Testis (tissue), 3 donors: ENCODE results near the gene CLCN4. TPM values are rescaled to one million over a fixed set of nuclear protein-coding genes. Genes with fewer than 3 reads are reported as not detected.

ENCODE experiments used
- DNase-seq: peaks from one replicate; pipeline ENCODE4 v3.0.0-alpha.2; 2019
- H3K27ac ChIP-seq, 2 donors: fragments of 200-600 bp; sonication (generic); one replicate each; pipeline ENCODE4 v1.5.1; 2019
- H3K27me3 ChIP-seq: fragments of 200-600 bp; sonication (generic); one replicate; pipeline ENCODE4 v1.5.1; 2019
- H3K36me3 ChIP-seq: fragments of 200-600 bp; sonication (generic); one replicate; pipeline ENCODE4 v1.5.1; 2017; ENCODE audit warnings: low read depth; ENCODE audit errors: missing control alignments
- H3K4me1 ChIP-seq: fragments of 200-600 bp; sonication (generic); one replicate; pipeline ENCODE4 v1.5.1; 2019
- H3K4me3 ChIP-seq, 2 donors: fragments of 200-600 bp; sonication (generic); one replicate each; pipeline ENCODE4 v1.5.1; 2017 to 2019
- H3K9me3 ChIP-seq: fragments of 200-600 bp; sonication (generic); one replicate; pipeline ENCODE4 v1.5.1; 2017
- CTCF ChIP-seq, 3 experiments: fragments of 450-650 bp in 2 of 3; fragments of 200-600 bp in 1 of 3; sonication (generic) in 1 of 3; IDR thresholded peaks; one replicate each; pipeline ENCODE4 v1.5.1; 2016 to 2019; ENCODE audit warnings: antibody characterized with exemption in 3 of 3, mild to moderate bottlenecking in 2 of 3, moderate library complexity in 1 of 3
- POLR2A ChIP-seq: fragments of 450-650 bp; IDR thresholded peaks from one replicate; pipeline ENCODE4 v1.6.1; 2017; ENCODE audit warnings: antibody characterized with exemption, mild to moderate bottlenecking, moderate library complexity
- WGBS, 2 donors: methylation state at CpG; one replicate each; pipeline ENCODE4 v1.1.5; 2018; 5-methylcytosine and 5-hydroxymethylcytosine counted together
- intact Hi-C: fragments of 100-400 bp; cut with DNase I; formaldehyde crosslinking; loops from one replicate; pipeline ENCODE4 v1.15.1; 2023; ENCODE audit warnings: low total_unique reads
- polyA plus RNA-seq: library from polyadenylated mRNA; stranded (reverse); fragments of 350-450 nt; fragmentation: Illumina TruSeq; extraction: RNeasy Lipid Tissue Mini Kit (QIAGEN cat#74804); gene quantifications from one replicate; pipeline ENCODE4 v1.2.3, GENCODE V29; 2014; ENCODE audit warnings: low read depth, low replicate concordance; ENCODE audit not compliant: insufficient read depth
- total RNA-seq, 2 donors: library from RNA; depleted of rRNA; stranded (reverse); fragments of >200 nt; gene quantifications; one replicate each; pipeline ENCODE4 v1.2.3, GENCODE V29; 2016

The CLCN4 gene
- total and polyA plus RNA-seq, 3 donors from 2014 or later: 5.1 to 11.6 (median 5.4) TPM

- TF ChIP-seq CTCF (IDR thresholded peaks at IDR 0.05): no peak
- no peak for TF ChIP-seq POLR2A
- Histone ChIP-seq H3K4me3 (no peak overlapping the region), H3K9me3 (no peaks in the 10 kb centered on the region), H3K27me3 (no peaks in the 10 kb centered on the region), H3K4me1 (no peaks in the 10 kb centered on the region), H3K36me3 (no peaks in the 10 kb centered on the region), H3K27ac (no peak overlapping the region)
- DNase-seq: no peak
- intact Hi-C loops: no loop called here
- WGBS, 2 donors: 74% methylated on average over 17 of the region's 17 CpGs; no CpG with 5 or more reads in 1 of the 2 donors
These were observed 9.5 kb downstream of the CLCN4 start for GRCh38 chrX:10166248-10166716.

- Histone ChIP-seq H3K27ac (no peak overlapping the region), H3K4me3 (no peak overlapping the region), H3K9me3 (no peaks in the 10 kb centered on the region), H3K4me1 (no peaks in the 10 kb centered on the region), H3K36me3 (no peaks in the 10 kb centered on the region), H3K27me3 (no peaks in the 10 kb centered on the region)
- intact Hi-C loops: no loop called here
- TF ChIP-seq CTCF (IDR thresholded peaks at IDR 0.05): no peak
- TF ChIP-seq POLR2A: no peak
- no peak for DNase-seq
- WGBS, 2 donors: 45 to 68% methylated on average over 7 of the region's 8 CpGs
These were observed 10.0 kb downstream of the CLCN4 start for GRCh38 chrX:10166731-10167151.

GRCh38 chrX:10167573-10167972 is 10.8 kb downstream of the CLCN4 start:
- no peaks in the 10 kb centered on the region for H3K27me3 ChIP-seq
- TF ChIP-seq CTCF (IDR thresholded peaks at IDR 0.05) (no peak), POLR2A (no peak)
- H3K27ac ChIP-seq: no peak overlapping the region
- H3K36me3 ChIP-seq: no peaks in the 10 kb centered on the region
- no peaks in the 10 kb centered on the region for H3K4me1 ChIP-seq
- no peak for DNase-seq
- intact Hi-C loops: no loop called here
- H3K4me3 ChIP-seq: no peak overlapping the region
- no peaks in the 10 kb centered on the region for H3K9me3 ChIP-seq
- 98% methylated on average over 6 of the region's 6 CpGs; no CpG with 5 or more reads in 1 of the 2 donors for WGBS, 2 donors

GRCh38 chrX:10168226-10168625 is 11.5 kb downstream of the CLCN4 start:
- intact Hi-C loops: no loop called here

More at GRCh38 chrX:10168226-10168625, 11.5 kb downstream of the CLCN4 start:
- no peak for TF ChIP-seq POLR2A
- no peak for TF ChIP-seq CTCF (IDR thresholded peaks at IDR 0.05)
- Histone ChIP-seq H3K27ac (no peak overlapping the region), H3K4me3 (no peak overlapping the region), H3K9me3 (no peaks in the 10 kb centered on the region), H3K4me1 (no peaks in the 10 kb centered on the region), H3K36me3 (no peaks in the 10 kb centered on the region), H3K27me3 (no peaks in the 10 kb centered on the region)
- DNase-seq: no peak
- 89 to 100% methylated on average over 4 to 9 of the region's 9 CpGs for WGBS, 2 donors
